Raji (cell line): ENCODE measurements around the gene EVC2.

Source experiments
- POLR2A ChIP-seq: IDR thresholded peaks from 2 replicates; pipeline ENCODE4 v1.6.1; 2011; ENCODE audit warnings: low read depth, low read length, control low read depth; ENCODE audit not compliant: insufficient read depth

EVC2 gene

GRCh38 chr4:5636766-5637670 is 71.3 kb downstream of the EVC2 start:
- TF ChIP-seq POLR2A: no peak

DNA sequence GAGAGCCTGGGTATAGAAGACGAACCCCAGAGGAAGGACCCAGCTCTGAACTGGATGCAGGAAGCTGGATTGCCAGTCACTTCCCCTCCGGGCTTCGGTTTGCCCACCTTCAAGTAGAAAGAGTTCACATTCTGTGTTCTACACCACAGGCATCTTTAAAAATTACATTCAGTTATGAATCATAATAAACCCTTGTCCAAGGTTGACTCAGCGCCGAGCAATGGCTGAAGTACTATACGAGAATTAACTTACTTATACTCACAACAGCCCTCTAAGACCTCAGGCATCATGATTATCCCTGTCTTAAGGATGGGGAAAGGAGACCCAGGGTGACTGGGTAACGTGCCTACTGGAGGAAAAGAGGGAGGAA is 72.5 kb downstream of the EVC2 start:
- TF ChIP-seq POLR2A: no peak

- no peak for TF ChIP-seq POLR2A
Measured at GRCh38 chr4:5632571-5632970, 75.8 kb downstream of the EVC2 start.

GRCh38 chr4:5632066-5632440 is 76.3 kb downstream of the EVC2 start:
- no peak for TF ChIP-seq POLR2A

DNA sequence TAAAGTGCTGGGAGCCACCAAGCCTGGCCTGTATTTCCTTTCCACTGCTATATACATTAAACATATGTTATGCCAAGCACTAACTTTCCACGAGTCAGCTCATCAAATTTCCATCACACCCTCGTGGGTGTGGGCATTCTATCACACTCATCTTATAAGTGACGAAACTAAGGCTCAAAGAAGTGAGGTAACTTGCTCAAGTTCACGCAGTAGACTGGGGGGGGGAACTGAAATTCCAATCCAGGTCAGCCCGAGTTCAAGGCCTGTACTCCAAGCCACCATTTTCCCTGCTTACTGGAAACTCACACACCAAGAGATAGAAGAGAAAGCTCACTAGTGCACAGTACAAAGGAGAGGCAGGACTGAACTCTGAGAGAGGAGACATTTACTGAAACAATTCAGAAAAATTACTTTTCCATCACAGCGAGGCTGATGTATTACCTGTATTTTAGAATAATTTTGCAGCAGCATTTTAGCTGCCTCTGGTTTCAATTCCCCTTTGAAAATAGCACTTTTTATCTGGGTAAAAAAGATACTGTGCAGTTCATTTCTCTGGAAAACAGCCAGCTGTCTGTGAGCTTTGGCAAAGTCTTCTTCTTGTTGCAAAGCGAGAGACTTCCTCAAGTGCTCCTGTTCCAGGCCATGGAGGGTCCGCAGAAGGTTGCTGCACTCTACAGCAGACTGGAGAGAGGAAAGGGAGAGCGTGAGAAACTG is 76.8 kb downstream of the EVC2 start:
- no peak for TF ChIP-seq POLR2A

GRCh38 chr4:5630762-5631161 is 77.6 kb downstream of the EVC2 start:
- no peak for TF ChIP-seq POLR2A

DNA sequence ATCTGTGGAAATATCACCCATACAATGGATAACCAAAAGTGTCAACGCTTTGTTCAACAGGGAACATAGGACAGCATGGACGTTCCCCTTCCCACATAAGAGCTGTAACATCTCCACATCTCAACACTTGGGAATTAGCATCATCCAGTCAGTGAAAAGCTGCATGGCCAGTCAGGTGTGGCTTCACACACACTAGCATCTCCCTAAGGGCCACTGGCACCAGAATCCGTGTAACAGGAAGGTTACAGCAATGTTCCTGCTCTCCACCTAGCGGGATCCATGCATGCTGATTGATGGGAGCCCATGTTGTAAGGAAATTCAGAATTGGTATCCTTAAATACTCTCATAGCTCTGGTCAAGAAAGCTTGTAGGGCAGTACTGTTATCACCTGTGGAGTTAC is 78.8 kb downstream of the EVC2 start:
- TF ChIP-seq POLR2A: no peak

GRCh38 chr4:5626913-5627312 is 81.4 kb downstream of the EVC2 start:
- TF ChIP-seq POLR2A: no peak

- TF ChIP-seq POLR2A: no peak
Measured at GRCh38 chr4:5622596-5622995, 85.8 kb downstream of the EVC2 start.

DNA sequence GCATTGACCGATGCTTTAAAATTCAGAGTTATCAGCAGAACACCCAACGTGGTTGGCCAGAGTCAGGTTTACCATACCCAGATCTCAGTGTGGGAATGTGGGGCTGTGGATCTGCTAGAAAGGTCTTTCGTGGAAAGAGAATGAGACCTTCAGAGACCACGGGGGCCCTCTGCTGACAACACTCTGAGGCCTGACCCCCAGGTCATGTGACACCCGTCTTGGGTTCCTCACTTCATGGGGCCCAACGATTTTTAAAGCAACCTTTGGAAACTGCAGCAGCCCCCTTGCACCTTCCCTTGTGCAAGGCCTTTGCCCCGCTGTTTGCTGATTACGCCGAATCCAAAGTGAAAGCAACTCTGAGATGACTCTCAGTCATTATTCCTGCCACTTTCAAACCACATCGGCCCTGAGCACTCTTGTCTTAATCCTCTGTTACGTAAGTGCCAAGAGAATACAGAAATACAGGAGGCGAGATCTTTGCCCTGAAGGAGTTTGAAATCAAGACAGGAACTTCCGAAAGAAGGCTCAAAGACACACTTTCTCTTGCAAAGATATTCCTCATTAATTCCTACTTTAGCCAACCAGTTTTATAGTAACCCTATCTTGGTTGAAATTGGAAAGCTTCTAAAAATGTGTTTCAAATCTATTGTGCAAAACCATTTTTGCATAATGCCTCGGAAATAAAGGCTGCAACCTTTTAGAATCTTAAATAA is 88.3 kb downstream of the EVC2 start:
- no peak for TF ChIP-seq POLR2A

- TF ChIP-seq POLR2A: no peak
Measured at GRCh38 chr4:5618051-5618960, 90.1 kb downstream of the EVC2 start.

GRCh38 chr4:5616331-5616950 is 91.9 kb downstream of the EVC2 start:
- TF ChIP-seq POLR2A: no peak

- no peak for TF ChIP-seq POLR2A
Measured at GRCh38 chr4:5615496-5616075, 92.8 kb downstream of the EVC2 start.

- no peak for TF ChIP-seq POLR2A
Measured at GRCh38 chr4:5611750-5612149, 96.6 kb downstream of the EVC2 start.

- TF ChIP-seq POLR2A: no peak
Measured at GRCh38 chr4:5609306-5610007, 98.9 kb downstream of the EVC2 start.
